ENCODE data around the gene GMDS.

The GMDS gene

DNA sequence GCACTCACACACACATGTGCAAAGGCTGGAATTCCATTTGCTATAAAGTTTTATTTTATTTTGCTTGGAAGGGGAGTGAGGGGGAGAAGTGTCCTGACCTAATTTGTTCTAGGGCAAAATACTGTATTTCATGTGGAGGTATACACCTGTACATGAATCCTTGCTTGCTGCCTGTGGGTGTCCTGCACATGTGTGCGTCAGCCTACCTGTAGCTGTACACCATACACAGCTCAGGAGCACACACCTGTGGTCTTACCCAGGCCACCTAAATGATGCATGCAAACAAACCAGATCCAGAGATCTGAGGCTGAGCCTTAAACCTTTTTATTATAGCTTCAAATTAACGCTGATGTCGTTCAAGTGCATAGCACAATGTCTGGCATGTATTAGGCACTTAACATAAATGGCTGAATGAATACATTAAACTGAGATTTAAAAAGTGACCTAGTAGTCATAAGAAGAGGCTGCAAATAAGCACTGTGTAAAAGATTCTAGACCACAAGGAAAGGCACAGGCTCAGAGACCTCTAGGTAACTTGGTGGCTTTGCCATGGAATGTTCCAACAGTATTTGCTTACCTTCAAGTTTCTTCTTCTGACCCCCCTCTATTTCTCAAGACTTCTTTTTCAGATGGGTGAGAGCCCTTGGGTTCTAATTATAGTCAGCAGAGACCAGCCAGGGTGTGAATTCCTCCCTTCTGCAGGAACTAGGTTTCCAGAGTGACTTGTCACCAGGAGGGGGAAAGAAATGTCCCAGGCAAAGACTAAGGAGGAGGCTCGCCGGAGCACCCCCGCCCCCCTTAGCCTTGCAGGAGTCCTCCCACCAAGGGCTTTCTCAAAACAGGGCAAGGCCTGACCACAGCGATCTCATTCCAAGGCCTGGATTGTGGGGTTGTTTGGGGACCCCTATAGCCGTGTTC is 622.3 kb downstream of the GMDS start:
- no peaks in the 10 kb centered on the region; the same call in 1 of the 2 replicates for H3K36me3 ChIP-seq
- peaks cover 8% of the 10 kb centered on the region for H3K4me1 ChIP-seq
- DNase-seq = no peak
- peaks cover 14% of the 10 kb centered on the region for H3K27me3 ChIP-seq
- no peaks in the 10 kb centered on the region for H3K9me3 ChIP-seq
- TF ChIP-seq, protein P1, sequence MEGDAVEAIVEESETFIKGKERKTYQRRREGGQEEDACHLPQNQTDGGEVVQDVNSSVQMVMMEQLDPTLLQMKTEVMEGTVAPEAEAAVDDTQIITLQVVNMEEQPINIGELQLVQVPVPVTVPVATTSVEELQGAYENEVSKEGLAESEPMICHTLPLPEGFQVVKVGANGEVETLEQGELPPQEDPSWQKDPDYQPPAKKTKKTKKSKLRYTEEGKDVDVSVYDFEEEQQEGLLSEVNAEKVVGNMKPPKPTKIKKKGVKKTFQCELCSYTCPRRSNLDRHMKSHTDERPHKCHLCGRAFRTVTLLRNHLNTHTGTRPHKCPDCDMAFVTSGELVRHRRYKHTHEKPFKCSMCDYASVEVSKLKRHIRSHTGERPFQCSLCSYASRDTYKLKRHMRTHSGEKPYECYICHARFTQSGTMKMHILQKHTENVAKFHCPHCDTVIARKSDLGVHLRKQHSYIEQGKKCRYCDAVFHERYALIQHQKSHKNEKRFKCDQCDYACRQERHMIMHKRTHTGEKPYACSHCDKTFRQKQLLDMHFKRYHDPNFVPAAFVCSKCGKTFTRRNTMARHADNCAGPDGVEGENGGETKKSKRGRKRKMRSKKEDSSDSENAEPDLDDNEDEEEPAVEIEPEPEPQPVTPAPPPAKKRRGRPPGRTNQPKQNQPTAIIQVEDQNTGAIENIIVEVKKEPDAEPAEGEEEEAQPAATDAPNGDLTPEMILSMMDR (IDR thresholded peaks at IDR 0.05; ENCODE audit: low read depth, low read length) = no peak
- no peak overlapping the region for H3K4me3 ChIP-seq (ENCODE audit: low read depth, low read length)

DNA sequence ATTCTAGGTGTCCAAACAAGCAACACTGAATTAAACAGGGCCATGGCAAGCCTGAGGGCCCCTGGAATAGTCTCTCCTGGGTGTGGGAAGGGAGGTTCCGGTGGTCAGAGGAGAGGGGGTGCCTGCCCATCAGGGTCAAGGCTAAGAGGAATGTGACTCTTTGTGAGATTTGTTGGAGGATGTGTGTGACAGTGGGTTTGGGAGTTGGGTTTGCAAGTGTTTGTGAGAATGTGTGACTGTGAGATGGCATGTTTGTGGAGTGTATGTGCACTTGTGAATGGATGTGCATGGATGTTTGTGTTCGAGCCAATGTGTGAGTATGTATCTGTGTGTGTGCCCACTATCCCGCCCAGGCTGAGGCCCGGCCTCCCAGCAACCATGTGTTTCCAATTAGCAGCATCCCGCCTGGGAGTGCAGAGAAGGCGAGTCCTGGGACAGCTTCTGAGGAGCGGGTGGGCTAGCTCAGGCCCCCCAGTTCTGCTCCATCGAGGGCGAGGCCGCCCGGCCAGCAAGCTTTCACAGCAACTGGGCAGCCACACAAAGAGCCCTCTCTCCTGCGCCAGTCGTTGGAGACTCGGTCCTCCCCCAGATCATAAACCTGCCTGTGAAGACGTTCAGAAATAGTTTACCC is 623.1 kb downstream of the GMDS start:
- DNase-seq = no peak
- no peak overlapping the region for H3K4me3 ChIP-seq (ENCODE audit: low read depth, low read length)
- peaks cover 2% of the 10 kb centered on the region for H3K4me1 ChIP-seq
- no peaks in the 10 kb centered on the region for H3K9me3 ChIP-seq
- TF ChIP-seq, protein P1 (IDR thresholded peaks at IDR 0.05; ENCODE audit: low read depth, low read length) = no peak
- H3K27me3 ChIP-seq = peaks cover 14% of the 10 kb centered on the region
- H3K36me3 ChIP-seq = no peaks in the 10 kb centered on the region; the same call in 1 of the 2 replicates

- TF ChIP-seq, protein P1 (IDR thresholded peaks at IDR 0.05; ENCODE audit: low read depth, low read length) = no peak
- Histone ChIP-seq H3K27me3 (peaks cover 14% of the 10 kb centered on the region), H3K4me3 (ENCODE audit: low read depth, low read length) (no peak overlapping the region), H3K36me3 (no peaks in the 10 kb centered on the region; the same call in 1 of the 2 replicates), H3K4me1 (no peaks in the 10 kb centered on the region), H3K9me3 (no peaks in the 10 kb centered on the region)
- DNase-seq = no peak
Observed at GRCh38 chr6:1621070-1621701, 624.2 kb downstream of the GMDS start.

DNA sequence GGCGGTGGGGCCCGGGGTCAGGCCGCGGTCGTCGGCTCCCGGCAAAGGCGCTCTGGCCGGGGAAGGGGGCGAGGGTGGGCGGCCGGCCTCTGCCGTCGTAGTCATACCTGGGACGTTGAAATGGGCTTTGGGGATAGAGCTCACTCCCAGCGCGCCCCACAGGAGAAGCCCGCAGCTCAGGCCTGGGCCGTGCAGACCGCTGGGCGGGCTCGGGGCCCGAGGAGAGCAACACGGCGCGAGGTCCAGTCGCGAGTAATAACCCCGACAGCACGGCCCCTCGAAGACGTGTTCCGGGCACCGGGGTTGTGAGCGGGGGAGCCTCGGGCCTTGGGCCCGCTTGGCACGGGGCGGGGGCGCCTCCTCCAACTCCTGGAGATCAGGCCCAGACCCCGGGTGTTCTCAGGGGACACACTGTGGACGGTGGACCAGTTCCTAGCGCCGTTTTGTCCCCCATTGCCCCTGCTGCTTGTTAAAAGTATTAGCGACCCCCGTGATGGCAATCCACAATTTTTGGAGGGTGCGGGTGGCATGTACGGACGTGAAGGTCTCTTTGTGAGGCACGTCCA is 624.8 kb downstream of the GMDS start:
- H3K4me1 ChIP-seq = no peaks in the 10 kb centered on the region
- TF ChIP-seq, protein P1 (IDR thresholded peaks at IDR 0.05; ENCODE audit: low read depth, low read length) = no peak
- no peak for DNase-seq
- peaks cover 10% of the 10 kb centered on the region for H3K27me3 ChIP-seq
- no peaks in the 10 kb centered on the region for H3K9me3 ChIP-seq
- no peak overlapping the region for H3K4me3 ChIP-seq (ENCODE audit: low read depth, low read length)
- H3K36me3 ChIP-seq = no peaks in the 10 kb centered on the region; the same call in 1 of the 2 replicates

DNA sequence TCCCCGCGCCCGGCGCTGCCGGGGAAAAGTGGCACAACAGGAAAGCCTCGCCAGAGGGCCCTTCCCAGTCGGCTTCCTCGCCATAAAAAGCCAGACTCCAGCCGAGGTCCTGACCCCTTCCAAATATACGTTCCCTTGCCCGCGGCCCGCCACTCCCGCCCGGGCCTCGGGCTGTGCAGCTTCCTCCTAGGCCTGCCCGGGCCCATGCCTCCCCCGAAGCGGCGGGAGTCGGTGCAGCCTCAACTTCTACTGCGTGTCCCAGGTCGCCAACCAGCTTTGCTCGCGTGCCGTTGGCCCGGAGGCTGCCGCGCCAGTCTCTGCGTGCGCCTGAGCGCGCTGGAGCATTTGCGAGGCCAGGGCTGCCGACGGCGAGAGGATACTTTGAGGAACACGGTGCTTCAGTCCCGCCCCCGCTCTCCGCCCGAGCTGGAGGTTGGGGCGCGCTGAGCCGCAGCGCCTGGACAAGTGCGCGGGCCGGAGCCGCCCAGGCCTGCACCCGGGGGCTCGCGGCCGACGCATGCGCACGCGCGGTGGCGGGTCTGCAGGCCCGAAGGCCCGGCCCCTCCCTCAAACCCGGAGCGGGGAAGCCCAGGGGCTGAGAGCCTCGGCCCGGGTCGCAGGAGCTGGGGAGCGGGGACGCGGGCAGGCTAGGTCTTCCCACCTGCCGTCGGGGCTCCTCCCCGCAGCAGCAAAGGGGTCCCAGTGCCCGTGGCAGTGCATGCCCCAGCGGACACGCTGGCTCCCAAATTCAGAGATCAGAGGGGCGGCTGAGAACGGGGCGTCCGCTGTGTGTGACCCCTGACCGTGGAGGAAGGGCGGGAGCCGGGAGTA is 625.5 kb downstream of the GMDS start:
- Histone ChIP-seq H3K4me1 (no peaks in the 10 kb centered on the region), H3K9me3 (no peaks in the 10 kb centered on the region), H3K27me3 (peaks cover 3% of the 10 kb centered on the region), H3K4me3 (ENCODE audit: low read depth, low read length) (no peak overlapping the region), H3K36me3 (no peaks in the 10 kb centered on the region; the same call in 1 of the 2 replicates)
- DNase-seq = no peak
- TF ChIP-seq, protein P1 (IDR thresholded peaks at IDR 0.05; ENCODE audit: low read depth, low read length) = no peak
